ENCODE measurements around the gene SLC22A3.

The SLC22A3 gene

DNA sequence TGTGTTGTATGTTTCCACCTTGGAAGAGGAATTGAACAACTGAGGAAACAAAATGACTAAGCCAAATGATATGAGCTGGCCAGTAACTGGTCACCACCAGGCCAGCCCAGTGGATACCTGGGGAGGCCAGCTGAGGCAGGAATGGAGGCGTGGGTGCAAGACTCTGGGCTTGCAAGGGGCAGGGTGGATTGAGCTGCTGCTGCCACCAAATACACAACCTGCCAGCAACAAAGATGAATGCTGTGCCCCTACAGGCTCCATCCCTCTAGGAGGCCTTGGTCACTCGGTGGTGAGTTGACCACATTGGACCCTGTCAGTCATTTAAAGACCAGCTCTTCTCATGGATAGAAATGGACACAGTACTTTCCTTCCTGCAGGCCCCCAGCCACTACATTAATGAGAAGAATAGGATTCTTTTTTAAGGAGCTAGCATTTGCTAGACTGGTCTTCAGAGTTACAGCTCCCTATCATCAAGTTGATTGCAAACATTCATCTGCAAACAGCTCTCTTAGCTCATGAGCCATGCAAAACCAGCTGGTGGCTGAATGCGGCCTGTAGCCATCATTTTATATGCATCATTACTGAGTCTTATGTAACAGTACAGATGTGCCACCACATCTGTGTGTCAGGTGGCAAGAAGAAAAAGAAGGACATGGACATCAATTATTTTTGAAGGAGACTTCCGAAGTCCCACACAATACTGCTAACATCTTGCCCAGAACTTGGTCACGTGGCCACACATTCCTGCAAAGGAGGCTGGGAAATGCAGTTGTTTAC lies 26.3 kb upstream of the SLC22A3 start:
- no peak for TF ChIP-seq ZNF274 (IDR thresholded peaks at IDR 0.05; ENCODE audit: low read depth, low read length)
- H3K4me3 ChIP-seq (ENCODE audit: low read length), result no peak overlapping the region

GRCh38 chr6:160327981-160328380 lies 20.2 kb upstream of the SLC22A3 start:
- H3K4me3 ChIP-seq (ENCODE audit: low read length), result no peak overlapping the region
- TF ChIP-seq ZNF274 (IDR thresholded peaks at IDR 0.05; ENCODE audit: low read depth, low read length), result no peak

GRCh38 chr6:160328447-160328846 lies 19.7 kb upstream of the SLC22A3 start:
- no peak for TF ChIP-seq ZNF274 (IDR thresholded peaks at IDR 0.05; ENCODE audit: low read depth, low read length)
- no peak overlapping the region for H3K4me3 ChIP-seq (ENCODE audit: low read length)

GRCh38 chr6:160329188-160329587 lies 19.0 kb upstream of the SLC22A3 start:
- no peak for TF ChIP-seq ZNF274 (IDR thresholded peaks at IDR 0.05; ENCODE audit: low read depth, low read length)
- H3K4me3 ChIP-seq (ENCODE audit: low read length), result no peak overlapping the region

DNA sequence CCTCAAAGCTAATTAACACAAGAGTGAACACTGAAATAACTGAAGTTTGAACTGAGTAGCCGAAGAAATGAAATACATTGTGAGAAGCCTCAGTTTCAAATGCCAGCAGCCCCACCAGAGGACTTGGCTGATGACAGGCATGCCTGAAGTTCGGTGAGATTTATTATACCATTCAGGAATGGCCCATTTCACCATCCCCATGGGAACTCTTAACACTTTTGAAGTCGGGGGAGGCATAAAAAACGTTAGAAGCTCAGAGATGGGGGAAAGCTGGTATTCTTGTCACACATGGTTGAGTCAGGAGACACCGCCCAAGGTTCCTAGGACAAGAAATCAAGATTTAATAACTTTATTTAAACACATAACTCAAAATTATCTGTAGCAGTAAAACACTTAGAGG lies 17.6 kb upstream of the SLC22A3 start:
- H3K4me3 ChIP-seq (ENCODE audit: low read length), result no peak overlapping the region
- TF ChIP-seq ZNF274 (IDR thresholded peaks at IDR 0.05; ENCODE audit: low read depth, low read length), result no peak

GRCh38 chr6:160331204-160331603 lies 17.0 kb upstream of the SLC22A3 start:
- no peak for TF ChIP-seq ZNF274 (IDR thresholded peaks at IDR 0.05; ENCODE audit: low read depth, low read length)
- H3K4me3 ChIP-seq (ENCODE audit: low read length), result no peak overlapping the region

- no peak for TF ChIP-seq ZNF274 (IDR thresholded peaks at IDR 0.05; ENCODE audit: low read depth, low read length)
- H3K4me3 ChIP-seq (ENCODE audit: low read length), result no peak overlapping the region
Measured at GRCh38 chr6:160331753-160332152, 16.4 kb upstream of the SLC22A3 start.

DNA sequence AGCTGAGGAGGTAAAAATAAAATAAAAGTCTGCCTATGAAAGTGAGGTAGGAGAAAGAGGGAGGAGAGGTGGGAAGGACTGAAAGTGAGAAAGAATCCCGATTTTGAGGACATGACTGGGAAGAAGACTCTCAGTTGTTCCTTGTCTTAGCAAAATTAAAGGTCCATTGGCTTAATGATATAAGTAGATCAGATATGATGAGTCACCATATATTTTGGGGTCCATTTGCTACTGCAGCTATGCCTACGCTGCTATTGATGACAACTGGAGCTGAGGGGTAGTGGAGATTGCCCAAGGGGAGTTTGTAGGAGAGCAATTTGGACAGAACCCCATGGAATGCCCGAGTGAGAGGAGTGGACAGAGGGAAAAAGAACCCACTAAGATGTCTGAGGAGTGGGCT lies 15.1 kb upstream of the SLC22A3 start:
- TF ChIP-seq ZNF274 (IDR thresholded peaks at IDR 0.05; ENCODE audit: low read depth, low read length), result no peak
- no peak overlapping the region for H3K4me3 ChIP-seq (ENCODE audit: low read length)

DNA sequence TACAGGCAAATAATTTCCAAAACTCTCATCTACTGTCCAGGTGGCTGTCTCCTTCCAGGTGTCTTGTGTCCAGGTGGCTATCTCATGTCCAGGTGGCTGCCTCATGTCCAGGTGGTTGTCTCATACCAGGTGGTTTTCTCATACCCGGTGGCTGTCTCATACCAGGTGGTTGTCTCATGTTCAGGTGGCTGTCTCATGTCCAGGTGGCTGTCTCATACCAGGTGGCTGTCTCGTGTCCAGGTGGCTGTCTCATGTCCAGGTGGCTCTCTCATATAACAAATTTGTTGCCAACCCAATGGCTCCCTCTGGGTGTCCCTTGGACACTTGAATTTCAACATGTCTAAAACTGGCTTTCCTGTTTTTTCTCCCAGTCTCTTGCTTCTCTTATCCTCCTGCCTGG lies 14.3 kb upstream of the SLC22A3 start:
- TF ChIP-seq ZNF274 (IDR thresholded peaks at IDR 0.05; ENCODE audit: low read depth, low read length), result no peak
- H3K4me3 ChIP-seq (ENCODE audit: low read length), result no peak overlapping the region

- no peak overlapping the region for H3K4me3 ChIP-seq (ENCODE audit: low read length)
- no peak for TF ChIP-seq ZNF274 (IDR thresholded peaks at IDR 0.05; ENCODE audit: low read depth, low read length)
Measured at GRCh38 chr6:160336200-160336599, 12.0 kb upstream of the SLC22A3 start.

DNA sequence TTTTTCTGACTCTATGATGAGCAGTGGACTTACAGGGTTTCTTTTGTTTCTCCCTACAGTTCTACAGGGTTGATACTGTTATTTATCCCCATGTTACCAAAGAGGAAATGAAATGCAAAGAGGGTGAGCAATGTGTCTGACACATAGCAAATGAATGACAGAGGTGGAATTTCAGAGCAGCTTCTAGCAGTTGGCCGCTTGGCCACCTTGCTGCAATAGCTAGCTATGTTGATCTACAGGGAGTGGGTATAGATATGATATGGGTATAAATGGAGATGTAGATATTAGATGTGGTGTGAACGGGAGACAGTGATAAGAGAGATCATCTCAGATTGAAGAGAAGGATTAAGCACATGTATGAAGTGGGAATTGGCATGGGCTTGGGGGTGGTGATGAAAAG lies 10.9 kb upstream of the SLC22A3 start:
- TF ChIP-seq ZNF274 (IDR thresholded peaks at IDR 0.05; ENCODE audit: low read depth, low read length), result no peak
- no peak overlapping the region for H3K4me3 ChIP-seq (ENCODE audit: low read length)

GRCh38 chr6:160337991-160338390 lies 10.2 kb upstream of the SLC22A3 start:
- H3K4me3 ChIP-seq (ENCODE audit: low read length), result no peak overlapping the region
- TF ChIP-seq ZNF274 (IDR thresholded peaks at IDR 0.05; ENCODE audit: low read depth, low read length), result no peak

GRCh38 chr6:160343144-160343543 lies 5.0 kb upstream of the SLC22A3 start:
- TF ChIP-seq ZNF274 (IDR thresholded peaks at IDR 0.05; ENCODE audit: low read depth, low read length), result no peak
- no peak overlapping the region for H3K4me3 ChIP-seq (ENCODE audit: low read length)

GRCh38 chr6:160344271-160344670 lies 3.9 kb upstream of the SLC22A3 start:
- TF ChIP-seq ZNF274 (IDR thresholded peaks at IDR 0.05; ENCODE audit: low read depth, low read length), result no peak
- H3K4me3 ChIP-seq (ENCODE audit: low read length), result no peak overlapping the region

- TF ChIP-seq ZNF274 (IDR thresholded peaks at IDR 0.05; ENCODE audit: low read depth, low read length), result no peak
- no peak overlapping the region for H3K4me3 ChIP-seq (ENCODE audit: low read length)
Measured at GRCh38 chr6:160347259-160348222, 637 bp upstream of the SLC22A3 start.

All from GM08714 (cell line).